NCI-H2029 treated with DMSO at 0.1 percent for 48 hours (cell line): Measurements from ENCODE around the gene DUSP6.

Source experiments
- DNase-seq: peaks from one replicate; lab custom pipeline; 2025; lab: John Stamatoyannopoulos, UW

DUSP6 gene

GRCh38 chr12:89352492-89353187, at the start of gene DUSP6:
DUSP6 (minus strand) TSS chr12:89352501; CDS start chr12:89352039, 462 bp downstream.
- DNase-seq = peak; percentile 99

GRCh38 chr12:89401433-89402058, 49.2 kb upstream of the DUSP6 start:
- DNase-seq = no peak

- no peak for DNase-seq
These were observed 48.1 kb upstream of the DUSP6 start for GRCh38 chr12:89400415-89400814.

GRCh38 chr12:89395712-89396111, 43.4 kb upstream of the DUSP6 start:
- no peak for DNase-seq

GRCh38 chr12:89393551-89394121, 41.3 kb upstream of the DUSP6 start:
- DNase-seq = no peak

- DNase-seq = no peak
These were observed 40.1 kb upstream of the DUSP6 start for GRCh38 chr12:89392391-89392790.

GRCh38 chr12:89391726-89392336, 39.5 kb upstream of the DUSP6 start:
- DNase-seq = no peak

GRCh38 chr12:89390802-89391673, 38.7 kb upstream of the DUSP6 start:
- no peak for DNase-seq

- no peak for DNase-seq
These were observed 37.7 kb upstream of the DUSP6 start for GRCh38 chr12:89389755-89390661.

- DNase-seq = no peak
These were observed 33.8 kb upstream of the DUSP6 start for GRCh38 chr12:89386138-89386537.

- no peak for DNase-seq
These were observed 32.5 kb upstream of the DUSP6 start for GRCh38 chr12:89384807-89385206.

- DNase-seq = no peak
These were observed 31.9 kb upstream of the DUSP6 start for GRCh38 chr12:89384050-89384758.

GRCh38 chr12:89383235-89384049, 31.1 kb upstream of the DUSP6 start:
- no peak for DNase-seq

GRCh38 chr12:89382328-89382727, 30.0 kb upstream of the DUSP6 start:
- DNase-seq = no peak

- DNase-seq = no peak
These were observed 27.7 kb upstream of the DUSP6 start for GRCh38 chr12:89379839-89380467.

GRCh38 chr12:89379148-89379838, 27.0 kb upstream of the DUSP6 start:
- DNase-seq = no peak

GRCh38 chr12:89376844-89377243, 24.5 kb upstream of the DUSP6 start:
- no peak for DNase-seq

- no peak for DNase-seq
These were observed 23.9 kb upstream of the DUSP6 start for GRCh38 chr12:89376202-89376529.
